H1 (cell line): ENCODE results near the gene ADK. TPM values are rescaled to one million over a fixed set of nuclear protein-coding genes. Genes with fewer than 3 reads are reported as not detected.

Source experiments
- CTCF ChIA-PET: fragments of 300-600 bp; sonication (Branson Sonifier 250); formaldehyde crosslinking; loops from one replicate; lab custom pipeline; 2021; ENCODE audit not compliant: partially characterized antibody; lab: Charles Lee
- POLR2A ChIA-PET: fragments of 300-600 bp; sonication (Branson Sonifier 250); formaldehyde crosslinking; loops from one replicate; lab custom pipeline; 2021; ENCODE audit warnings: inconsistent platforms; ENCODE audit not compliant: partially characterized antibody; lab: Charles Lee
- DNase-seq, 2 experiments: peaks; one replicate each; pipeline versions ENCODE4 v3.0.0 to v3.0.0-alpha.2; 2010 to 2022; ENCODE audit warnings: low spot score in 2 of 2, low read depth in 1 of 2, mixed read lengths in 1 of 2
- FAIRE-seq: peaks from 2 replicates; lab custom pipeline; 2011; peaks lifted over from hg19 to GRCh38; lab: Jason Lieb, UNC
- H2AFZ ChIP-seq: 2 replicates; pipeline ENCODE4 v1.8.1; 2012; ENCODE audit warnings: low read length, inconsistent platforms
- H2AK5ac ChIP-seq: 2 replicates; pipeline ENCODE4 v1.6.1; 2013; ENCODE audit warnings: low read depth, low read length
- H2BK120ac ChIP-seq: replicated peaks from 2 replicates; pipeline ENCODE3; 2013; ENCODE audit warnings: low read depth, low read length, inconsistent platforms
- H2BK12ac ChIP-seq: 2 replicates; pipeline ENCODE4 v1.6.1; 2013; ENCODE audit warnings: low read depth, low read length
- H2BK15ac ChIP-seq: 2 replicates; pipeline ENCODE4 v1.6.1; 2013; ENCODE audit warnings: low read length
- H2BK20ac ChIP-seq: 2 replicates; pipeline ENCODE4 v1.6.1; 2013; ENCODE audit warnings: low read length
- H2BK5ac ChIP-seq: 2 replicates; pipeline ENCODE4 v1.6.1; 2013; ENCODE audit warnings: low read depth, low read length
- H3K14ac ChIP-seq: 2 replicates; pipeline ENCODE4 v1.6.1; 2013; ENCODE audit warnings: inconsistent platforms; ENCODE audit not compliant: insufficient read length
- H3K18ac ChIP-seq: 2 replicates; pipeline ENCODE4 v1.6.1; 2013; ENCODE audit warnings: low read length; ENCODE audit errors: extremely low read depth
- H3K23ac ChIP-seq: 2 replicates; pipeline ENCODE4 v1.6.1; 2013; ENCODE audit warnings: inconsistent platforms; ENCODE audit not compliant: insufficient read length
- H3K23me2 ChIP-seq: 2 replicates; pipeline ENCODE4 v1.6.1; 2013; ENCODE audit warnings: low read depth, low read length
- H3K27ac ChIP-seq: 2 replicates; pipeline ENCODE4 v1.6.1; 2011; ENCODE audit warnings: low read depth, low read length, inconsistent platforms
- H3K27me3 ChIP-seq, 4 experiments: replicated peaks in 1 of 4; 1 replicate in 1 of 4; 2 replicates in 3 of 4; pipeline versions ENCODE4 v1.6.1 to v1.8.1; 2011 to 2013; ENCODE audit warnings: low read length in 3 of 4, mild to moderate bottlenecking in 3 of 4, inconsistent platforms in 2 of 4, mixed read lengths in 2 of 4, moderate library complexity in 1 of 4; ENCODE audit not compliant: control insufficient read depth in 3 of 4, insufficient read depth in 3 of 4; ENCODE audit errors: extremely low read depth in 1 of 4
- H3K36me3 ChIP-seq, 4 experiments: 2 replicates each; pipeline versions ENCODE4 v1.6.1 to v1.8.1; 2011 to 2013; ENCODE audit warnings: mild to moderate bottlenecking in 4 of 4, low read length in 3 of 4, moderate library complexity in 2 of 4, control low read depth in 1 of 4, inconsistent platforms in 1 of 4; ENCODE audit not compliant: insufficient read depth in 4 of 4, control insufficient read depth in 2 of 4
- H3K4ac ChIP-seq: replicated peaks from 2 replicates; pipeline ENCODE3; 2013; ENCODE audit warnings: low read length, low read depth, mixed read lengths, inconsistent platforms; ENCODE audit not compliant: insufficient read length
- H3K4me1 ChIP-seq, 4 experiments: replicated peaks in 1 of 4; 1 replicate in 1 of 4; 2 replicates in 3 of 4; pipeline versions ENCODE4 v1.6.1 to v1.8.1; 2011 to 2013; ENCODE audit warnings: low read length in 3 of 4, inconsistent platforms in 2 of 4, mixed read lengths in 1 of 4; ENCODE audit not compliant: insufficient read depth in 4 of 4, control insufficient read depth in 3 of 4
- H3K4me2 ChIP-seq, 2 experiments: 2 replicates each; pipeline versions ENCODE4 v1.6.1 to v1.8.1; 2011 to 2013; ENCODE audit warnings: low read depth in 2 of 2, low read length in 2 of 2, control low read depth in 1 of 2, inconsistent platforms in 1 of 2, mild to moderate bottlenecking in 1 of 2; ENCODE audit not compliant: insufficient read depth in 1 of 2
- H3K4me3 ChIP-seq, 4 experiments: fragments of 200-600, 300-600 bp in 1 of 4; sonication (generic), shearing (Covaris generic), sonication (Bioruptor Twin) in 1 of 4; 2 replicates each; pipeline versions ENCODE4 v1.5.1 to v1.8.1; 2011 to 2016; ENCODE audit warnings: low read length in 4 of 4, low read depth in 3 of 4, control low read depth in 2 of 4, inconsistent platforms in 2 of 4, mild to moderate bottlenecking in 2 of 4, mixed read lengths in 1 of 4, moderate library complexity in 1 of 4; ENCODE audit not compliant: insufficient read depth in 2 of 4; ENCODE audit errors: extremely low read depth in 1 of 4
- H3K56ac ChIP-seq: replicated peaks from 2 replicates; pipeline ENCODE3; 2013; ENCODE audit warnings: low read depth, mild to moderate bottlenecking, mixed read lengths, low read length, inconsistent platforms; ENCODE audit not compliant: insufficient read length
- H3K79me1 ChIP-seq: 2 replicates; pipeline ENCODE4 v1.6.1; 2013; ENCODE audit warnings: low read depth, low read length, control low read depth
- H3K79me2 ChIP-seq, 2 experiments: 2 replicates each; pipeline versions ENCODE4 v1.6.1 to v1.8.1; 2012 to 2013; ENCODE audit warnings: low read length in 2 of 2, mild to moderate bottlenecking in 2 of 2, inconsistent platforms in 1 of 2; ENCODE audit not compliant: insufficient read depth in 2 of 2, control insufficient read depth in 1 of 2
- H3K9ac ChIP-seq, 4 experiments: replicated peaks in 1 of 4; 1 replicate in 1 of 4; 2 replicates in 3 of 4; pipeline versions ENCODE4 v1.6.1 to v1.8.1; 2011 to 2013; ENCODE audit warnings: low read depth in 3 of 4, low read length in 3 of 4, control low read depth in 2 of 4, mild to moderate bottlenecking in 2 of 4, moderate library complexity in 2 of 4, inconsistent platforms in 1 of 4; ENCODE audit errors: extremely low read depth in 1 of 4
- H3K9me3 ChIP-seq, 2 experiments: 2 replicates each; pipeline versions ENCODE4 v1.6.1 to v1.8.1; 2012 to 2013; ENCODE audit warnings: mild to moderate bottlenecking in 2 of 2, moderate library complexity in 2 of 2, control low read depth in 1 of 2, inconsistent platforms in 1 of 2, low read depth in 1 of 2, low read length in 1 of 2, mixed read lengths in 1 of 2; ENCODE audit not compliant: insufficient read depth in 2 of 2
- H4K20me1 ChIP-seq, 2 experiments: replicated peaks in 1 of 2; 2 replicates each; pipeline versions ENCODE3 to v1.8.1; 2011 to 2013; ENCODE audit warnings: inconsistent platforms in 2 of 2, low read length in 2 of 2, mild to moderate bottlenecking in 1 of 2; ENCODE audit not compliant: insufficient read depth in 2 of 2, control insufficient read depth in 1 of 2
- H4K5ac ChIP-seq: 2 replicates; pipeline ENCODE4 v1.6.1; 2013; ENCODE audit warnings: low read length, low read depth, mixed read lengths, inconsistent platforms; ENCODE audit not compliant: insufficient read length
- H4K8ac ChIP-seq: 2 replicates; pipeline ENCODE4 v1.8.0; 2013; ENCODE audit warnings: mild to moderate bottlenecking, moderate library complexity, low read length, inconsistent platforms; ENCODE audit not compliant: insufficient read depth; ENCODE audit errors: extremely low read depth
- H4K91ac ChIP-seq: replicated peaks from 2 replicates; pipeline ENCODE3; 2013; ENCODE audit warnings: low read length, mixed read lengths, inconsistent platforms; ENCODE audit not compliant: insufficient read length
- BRCA1 ChIP-seq: IDR thresholded peaks from 2 replicates; pipeline ENCODE4 v1.6.1; 2012; ENCODE audit warnings: low read depth, low read length, improper control_type of control experiment
- CTCF ChIP-seq, 3 experiments: IDR thresholded peaks; 1 replicate in 2 of 3; 2 replicates in 1 of 3; pipeline versions ENCODE4 v1.5.1 to v1.6.1; 2011; ENCODE audit warnings: low read length in 3 of 3, mild to moderate bottlenecking in 3 of 3, inconsistent platforms in 2 of 3, low read depth in 1 of 3, moderate library complexity in 1 of 3; ENCODE audit not compliant: insufficient read depth in 1 of 3; ENCODE audit errors: control extremely low read depth in 1 of 3
- E2F6 ChIP-seq: IDR thresholded peaks from 2 replicates; pipeline ENCODE4 v1.6.1; 2012; ENCODE audit warnings: inconsistent platforms
- FOSL1 ChIP-seq: IDR thresholded peaks from 2 replicates; pipeline ENCODE4 v1.6.1; 2011; ENCODE audit warnings: mild to moderate bottlenecking, low read depth, low read length, moderate library complexity; ENCODE audit not compliant: insufficient read depth
- HDAC6 ChIP-seq: IDR thresholded peaks from one replicate; pipeline ENCODE4 v1.7.1; 2012; ENCODE audit warnings: low read depth, mild to moderate bottlenecking, inconsistent platforms, low read length, moderate library complexity
- KDM1A ChIP-seq: fragments of 200-600, 300-600 bp; sonication (generic); IDR thresholded peaks from 2 replicates; pipeline ENCODE4 v1.7.1; 2016; ENCODE audit warnings: mild to moderate bottlenecking, low read length, borderline replicate concordance
- KDM5A ChIP-seq: fragments of 200-600 bp; IDR thresholded peaks from 2 replicates; pipeline ENCODE4 v1.7.1; 2012; ENCODE audit warnings: mild to moderate bottlenecking, low read length, inconsistent platforms, mixed read lengths
- RFX5 ChIP-seq: IDR thresholded peaks from 2 replicates; pipeline ENCODE4 v1.6.1; 2011; ENCODE audit warnings: low read depth, low read length, improper control_type of control experiment, borderline replicate concordance
- RXRA ChIP-seq: IDR thresholded peaks from 2 replicates; pipeline ENCODE4 v1.6.1; 2011; ENCODE audit warnings: low read depth, mild to moderate bottlenecking, low read length, moderate library complexity; ENCODE audit not compliant: insufficient read depth
- SRF ChIP-seq: IDR thresholded peaks from 2 replicates; pipeline ENCODE4 v1.6.1; 2011; ENCODE audit warnings: mild to moderate bottlenecking, low read depth, low read length, moderate library complexity
- SUZ12 ChIP-seq: fragments of 200-600 bp; sonication (generic); IDR thresholded peaks from 2 replicates; pipeline ENCODE4 v1.6.1; 2012; ENCODE audit warnings: mild to moderate bottlenecking, inconsistent platforms, low read length, moderate library complexity, mixed read lengths
- WGBS, 2 experiments: shearing (Covaris generic) in 1 of 2; methylation state at CpG; one replicate each; pipeline versions ENCODE4 v1.1.6 to v1.1.7; 2013 to 2015; ENCODE audit warnings: low lambda C conversion rate in 2 of 2, mixed read lengths in 2 of 2, inconsistent platforms in 1 of 2, low coverage in 1 of 2, missing lambda C conversion rate in 1 of 2; ENCODE audit not compliant: insufficient replicate concordance in 2 of 2, insufficient coverage in 1 of 2, insufficient read length in 1 of 2; ENCODE audit errors: extremely low coverage in 1 of 2, missing lambda C conversion rate in 1 of 2; 5-methylcytosine and 5-hydroxymethylcytosine counted together
- polyA plus RNA-seq, 7 experiments: library from polyadenylated mRNA; depleted of rRNA in 3 of 7; stranded (reverse) in 5 of 7; unstranded in 2 of 7; fragments of >200 nt in 5 of 7; fragments of 200-250 nt in 2 of 7; gene quantifications; 1 replicate in 5 of 7; 2 replicates in 1 of 7; 4 replicates in 1 of 7; pipeline versions ENCODE4 v1.2.1 to v1.2.3, GENCODE V29; 2011 to 2013; ENCODE audit warnings: missing spikeins in 2 of 7, mixed read lengths in 2 of 7
- total RNA-seq: library from RNA; stranded (reverse); fragmentation: NEBNext Ultra II Directional; extraction: Animal tissue kit (Norgen Biotek cat#: 25700); gene quantifications from 2 replicates; pipeline ENCODE4 v1.2.1, GENCODE V29; 2021

Gene ADK
- total and polyA plus RNA-seq, 2 of the 8 experiments (the other 6 are each of a cell fraction or from before 2014, with no cell fraction given), result 12.3 to 42.4 TPM

- ChIA-PET CTCF (no interaction called here), POLR2A (no interaction called here)
- TF ChIP-seq FOSL1 (no peak), RXRA (no peak), SUZ12 (no peak), SRF (no peak), CTCF (IDR thresholded peaks at IDR 0.05; ENCODE audit: control extremely low read depth in 1 of 3, insufficient read depth in 1 of 3, low read depth in 1 of 3, low read length in 3 of 3) (no peak), E2F6 (no peak), RFX5 (no peak), KDM1A (no peak), BRCA1 (no peak), HDAC6 (no peak), KDM5A (no peak)
Measured at GRCh38 chr10:74490551-74490950, 339.5 kb downstream of the ADK start.

More at GRCh38 chr10:74490551-74490950, 339.5 kb downstream of the ADK start:
- Histone ChIP-seq H3K4ac (no peak overlapping the region), H3K4me1 (no peaks in the 10 kb centered on the region), H3K14ac (no peak overlapping the region), H3K23ac (no peak overlapping the region), H2BK15ac (no peak overlapping the region), H3K4me2 (no peak overlapping the region), H3K36me3 (no peaks in the 10 kb centered on the region), H3K9ac (no peak overlapping the region), H4K20me1 (no peaks in the 10 kb centered on the region), H3K4me3 (no peak overlapping the region), H2BK120ac (no peak overlapping the region), H3K56ac (no peak overlapping the region), H3K23me2 (no peaks in the 10 kb centered on the region), H4K8ac (no peak overlapping the region), H3K9me3 (no peaks in the 10 kb centered on the region), H3K27me3 (no peaks in the 10 kb centered on the region), H4K5ac (no peak overlapping the region), H2BK5ac (no peak overlapping the region), H4K91ac (no peak overlapping the region), H2BK12ac (no peak overlapping the region), H2AFZ (no peak overlapping the region), H2AK5ac (no peak overlapping the region), H3K27ac (no peak overlapping the region), H3K79me1 (no peaks in the 10 kb centered on the region), H2BK20ac (no peak overlapping the region), H3K18ac (no peak overlapping the region), H3K79me2 (no peaks in the 10 kb centered on the region)
- WGBS, 2 experiments, result 84% methylated on average over 4 of the region's 4 CpGs; no CpG with 5 or more reads in 1 of the 2 experiments
- no peak for FAIRE-seq
- no peak for DNase-seq
